Parathyroid adenoma (tissue), 2 donors: Measurements from ENCODE around the gene D2HGDH.
"Not testable (repeated sequence)": the region's sequence is repeated elsewhere in the genome, so short reads cannot be mapped to it uniquely, and the experiment has no call there.

Source experiments
- H2AFZ ChIP-seq: fragments of 300-600 bp; sonication (generic); one replicate; pipeline ENCODE4 v1.7.0; 2017; ENCODE audit warnings: antibody characterized with exemption, mild to moderate bottlenecking
- H3K27ac ChIP-seq: fragments of 300-600 bp; sonication (generic); one replicate; pipeline ENCODE4 v1.7.0; 2017
- H3K27me3 ChIP-seq: fragments of 300-600 bp; sonication (generic); one replicate; pipeline ENCODE4 v1.7.0; 2017; ENCODE audit warnings: low read length; ENCODE audit not compliant: control insufficient read depth, insufficient read depth
- H3K36me3 ChIP-seq: fragments of 300-600 bp; sonication (generic); one replicate; pipeline ENCODE4 v1.7.0; 2017; ENCODE audit warnings: low read length; ENCODE audit not compliant: control insufficient read depth, insufficient read depth
- H3K4me1 ChIP-seq: fragments of 300-600 bp; sonication (generic); one replicate; pipeline ENCODE4 v1.7.0; 2017; ENCODE audit warnings: control low read depth
- H3K4me2 ChIP-seq: fragments of 300-600 bp; sonication (generic); one replicate; pipeline ENCODE4 v1.7.0; 2017; ENCODE audit warnings: low read length
- H3K4me3 ChIP-seq: fragments of 300-600 bp; sonication (generic); one replicate; pipeline ENCODE4 v1.7.0; 2017; ENCODE audit warnings: low read depth, low read length
- H3K79me2 ChIP-seq: fragments of 300-600 bp; sonication (generic); one replicate; pipeline ENCODE4 v1.7.0; 2017; ENCODE audit warnings: control low read depth
- H3K9ac ChIP-seq: fragments of 300-600 bp; sonication (generic); one replicate; pipeline ENCODE4 v1.7.0; 2017; ENCODE audit warnings: mild to moderate bottlenecking
- H3K9me3 ChIP-seq: fragments of 300-600 bp; sonication (generic); one replicate; pipeline ENCODE4 v1.7.0; 2017; ENCODE audit warnings: low read length; ENCODE audit not compliant: control insufficient read depth
- TF ChIP-seq, protein P1 (sequence below): fragments of 300-600 bp; sonication (generic); IDR thresholded peaks from one replicate; pipeline ENCODE4 v1.7.0; 2017; ENCODE audit warnings: antibody characterized with exemption, mild to moderate bottlenecking
- donor health status: primary hyperparathyroidism.

Gene D2HGDH

DNA sequence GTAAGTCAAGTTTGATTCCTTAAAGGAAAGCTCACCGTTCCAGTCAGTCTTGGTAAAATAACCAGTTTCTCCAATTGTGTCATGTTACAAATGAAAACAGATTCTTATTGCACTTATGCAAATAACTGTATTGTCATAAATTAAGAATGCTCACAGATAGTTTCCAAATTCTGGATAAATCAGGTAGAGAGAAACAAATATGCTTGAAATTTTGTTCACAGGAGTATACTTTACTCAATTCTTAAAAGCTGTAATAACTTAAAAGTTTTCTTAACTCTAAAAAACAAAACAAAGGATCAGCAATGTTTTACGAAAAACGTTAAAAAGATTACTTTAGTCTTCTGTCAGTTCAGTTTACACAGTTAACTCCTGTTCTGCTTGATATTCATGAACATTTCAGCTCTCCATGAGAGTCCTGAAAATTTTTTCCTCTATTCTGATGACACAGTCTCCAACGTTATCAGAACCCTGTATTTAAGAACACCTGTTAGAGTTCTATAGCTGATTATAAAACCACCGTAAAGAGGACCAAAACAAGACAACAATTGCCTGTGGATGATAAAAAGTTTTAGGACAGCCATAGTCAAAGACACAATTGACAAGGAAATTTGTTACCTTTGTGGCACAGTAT lies 46.6 kb downstream of the D2HGDH start:
- Histone ChIP-seq H3K9me3 (no peaks in the 10 kb centered on the region), H3K4me2 (no peak overlapping the region), H3K27me3 (no peaks in the 10 kb centered on the region), H3K79me2 (no peaks in the 10 kb centered on the region), H3K4me3 (no peak overlapping the region), H3K27ac (no peak overlapping the region), H2AFZ (no peak overlapping the region), H3K9ac (no peak overlapping the region), H3K4me1 (no peaks in the 10 kb centered on the region), H3K36me3 (no peaks in the 10 kb centered on the region)
- TF ChIP-seq, protein P1, sequence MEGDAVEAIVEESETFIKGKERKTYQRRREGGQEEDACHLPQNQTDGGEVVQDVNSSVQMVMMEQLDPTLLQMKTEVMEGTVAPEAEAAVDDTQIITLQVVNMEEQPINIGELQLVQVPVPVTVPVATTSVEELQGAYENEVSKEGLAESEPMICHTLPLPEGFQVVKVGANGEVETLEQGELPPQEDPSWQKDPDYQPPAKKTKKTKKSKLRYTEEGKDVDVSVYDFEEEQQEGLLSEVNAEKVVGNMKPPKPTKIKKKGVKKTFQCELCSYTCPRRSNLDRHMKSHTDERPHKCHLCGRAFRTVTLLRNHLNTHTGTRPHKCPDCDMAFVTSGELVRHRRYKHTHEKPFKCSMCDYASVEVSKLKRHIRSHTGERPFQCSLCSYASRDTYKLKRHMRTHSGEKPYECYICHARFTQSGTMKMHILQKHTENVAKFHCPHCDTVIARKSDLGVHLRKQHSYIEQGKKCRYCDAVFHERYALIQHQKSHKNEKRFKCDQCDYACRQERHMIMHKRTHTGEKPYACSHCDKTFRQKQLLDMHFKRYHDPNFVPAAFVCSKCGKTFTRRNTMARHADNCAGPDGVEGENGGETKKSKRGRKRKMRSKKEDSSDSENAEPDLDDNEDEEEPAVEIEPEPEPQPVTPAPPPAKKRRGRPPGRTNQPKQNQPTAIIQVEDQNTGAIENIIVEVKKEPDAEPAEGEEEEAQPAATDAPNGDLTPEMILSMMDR: no peak

- H3K9me3 ChIP-seq, H3K36me3 ChIP-seq, H3K27me3 ChIP-seq, H3K79me2 ChIP-seq, H3K4me3 ChIP-seq, H3K4me2 ChIP-seq, H2AFZ ChIP-seq, H3K27ac ChIP-seq, H3K4me1 ChIP-seq, H3K9ac ChIP-seq: not testable (repeated sequence)
These were observed 47.6 kb downstream of the D2HGDH start for GRCh38 chr2:241782053-241782452.

DNA sequence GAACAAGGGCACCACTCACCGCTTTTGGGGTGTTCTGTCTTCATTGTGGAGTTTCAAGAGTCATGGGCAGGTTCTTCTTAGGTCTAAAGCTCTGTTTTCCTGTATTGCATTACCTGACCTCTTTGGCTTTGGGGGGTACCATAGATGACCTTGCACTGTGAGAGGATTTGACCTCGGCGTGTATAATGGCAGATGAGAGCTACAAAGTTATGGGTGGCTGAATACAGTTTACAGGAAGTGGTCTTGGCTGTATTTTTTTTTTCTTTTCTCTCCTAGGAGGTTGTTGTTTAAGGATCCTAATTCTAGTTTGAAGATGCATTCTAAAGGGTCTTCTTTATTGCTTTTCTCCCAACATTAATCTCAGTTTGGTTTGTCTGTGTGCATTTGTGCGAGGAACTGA lies 53.7 kb downstream of the D2HGDH start:
- Histone ChIP-seq H3K4me3 (no peak overlapping the region), H3K36me3 (no peaks in the 10 kb centered on the region), H3K4me1 (no peaks in the 10 kb centered on the region), H3K9me3 (no peaks in the 10 kb centered on the region), H3K9ac (no peak overlapping the region), H2AFZ (no peak overlapping the region), H3K79me2 (no peaks in the 10 kb centered on the region), H3K4me2 (no peak overlapping the region), H3K27me3 (no peaks in the 10 kb centered on the region), H3K27ac (no peak overlapping the region)
- TF ChIP-seq, protein P1: no peak

- H3K9ac ChIP-seq: no peak overlapping the region
- H3K9me3 ChIP-seq: no peaks in the 10 kb centered on the region
- TF ChIP-seq, protein P1: no peak
- H3K79me2 ChIP-seq: no peaks in the 10 kb centered on the region
- no peaks in the 10 kb centered on the region for H3K27me3 ChIP-seq
- no peak overlapping the region for H3K4me3 ChIP-seq
- H3K4me1 ChIP-seq: no peaks in the 10 kb centered on the region
- H3K27ac ChIP-seq: no peak overlapping the region
- no peak overlapping the region for H3K4me2 ChIP-seq
- no peaks in the 10 kb centered on the region for H3K36me3 ChIP-seq
- H2AFZ ChIP-seq: no peak overlapping the region
These were observed 54.1 kb downstream of the D2HGDH start for GRCh38 chr2:241788572-241788971.

- not testable (repeated sequence) for H3K4me1 ChIP-seq, H3K27me3 ChIP-seq
These were observed 57.0 kb downstream of the D2HGDH start for GRCh38 chr2:241791385-241791784.

DNA sequence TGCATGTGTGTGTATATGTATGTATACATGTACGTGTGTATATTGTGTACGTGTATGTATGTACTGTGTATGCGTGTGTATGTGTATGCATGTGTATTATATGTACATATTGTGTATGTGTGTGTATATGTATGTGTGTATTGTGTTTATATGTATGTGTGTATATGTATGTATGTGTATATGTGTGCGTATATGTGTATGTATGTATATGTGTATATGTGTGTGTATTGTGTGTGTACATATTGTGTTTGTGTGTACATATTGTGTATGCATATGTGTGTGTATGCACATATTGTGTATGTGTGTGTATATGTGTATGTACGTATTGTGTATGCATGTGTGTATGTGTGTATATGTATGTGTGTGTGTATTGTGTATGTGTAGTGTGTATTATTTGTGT lies 59.0 kb downstream of the D2HGDH start:
- H3K9ac ChIP-seq: no peak overlapping the region
- H3K27ac ChIP-seq: no peak overlapping the region
- TF ChIP-seq, protein P1: no peak
- H2AFZ ChIP-seq: no peak overlapping the region
- no peaks in the 10 kb centered on the region for H3K36me3 ChIP-seq
- no peaks in the 10 kb centered on the region for H3K9me3 ChIP-seq
- H3K79me2 ChIP-seq: no peaks in the 10 kb centered on the region
- H3K4me1 ChIP-seq: no peaks in the 10 kb centered on the region
- no peak overlapping the region for H3K4me3 ChIP-seq
- H3K27me3 ChIP-seq: no peaks in the 10 kb centered on the region
- no peak overlapping the region for H3K4me2 ChIP-seq

More at GRCh38 chr2:241791385-241791784, 57.0 kb downstream of the D2HGDH start:
- not testable (repeated sequence) for H3K4me2 ChIP-seq, H3K4me3 ChIP-seq, H3K36me3 ChIP-seq, H2AFZ ChIP-seq, H3K79me2 ChIP-seq, H3K9ac ChIP-seq, H3K27ac ChIP-seq, H3K9me3 ChIP-seq
